GM19468 (cell line): ENCODE results near the gene CD300C.
"Not testable (repeated sequence)": the region's sequence is repeated elsewhere in the genome, so short reads cannot be mapped to it uniquely, and the experiment has no call there.

Experiments used
- ATAC-seq: cut with Tn5 transposase; IDR thresholded peaks from one replicate; pipeline ENCODE4 v1.9.1; 2021; ENCODE audit warnings: mild to moderate bottlenecking, moderate library complexity, moderate number of reproducible peaks; ENCODE audit not compliant: unreplicated experiment; ENCODE audit errors: extremely low read depth

Gene CD300C

GRCh38 chr17:74545843-74546230 is at the start of gene CD300C:
Gene CD300C (minus strand): TSS chr17:74546115. CDS start chr17:74545782, 333 bp downstream.
- ATAC-seq, result no peak

GRCh38 chr17:74595037-74595750 is 49.3 kb upstream of the CD300C start:
- ATAC-seq, result no peak

GRCh38 chr17:74592087-74592990 is 46.4 kb upstream of the CD300C start, which contains the start of gene CD300LD:
Gene CD300LD (minus strand): TSS chr17:74592283. CDS start chr17:74592202, 81 bp downstream.
- no peak for ATAC-seq

GRCh38 chr17:74591503-74591902 is 45.6 kb upstream of the CD300C start:
- ATAC-seq, result no peak

- no peak for ATAC-seq
These were observed 39.8 kb upstream of the CD300C start for GRCh38 chr17:74585711-74586110.

- ATAC-seq, result no peak
These were observed 38.6 kb upstream of the CD300C start for GRCh38 chr17:74584292-74585060.

GRCh38 chr17:74582633-74583032 is 36.7 kb upstream of the CD300C start:
- no peak for ATAC-seq

GRCh38 chr17:74579900-74580299 is 34.0 kb upstream of the CD300C start:
- no peak for ATAC-seq

- no peak for ATAC-seq
These were observed 33.1 kb upstream of the CD300C start for GRCh38 chr17:74578979-74579378.

- no peak for ATAC-seq
These were observed 28.7 kb upstream of the CD300C start for GRCh38 chr17:74574489-74575142.

GRCh38 chr17:74573635-74574034 is 27.7 kb upstream of the CD300C start:
- ATAC-seq, result not testable (repeated sequence)

- no peak for ATAC-seq
These were observed 27.3 kb upstream of the CD300C start for GRCh38 chr17:74573169-74573568.

- no peak for ATAC-seq
These were observed 25.8 kb upstream of the CD300C start for GRCh38 chr17:74571621-74572270.

- ATAC-seq, result no peak
These were observed 23.4 kb upstream of the CD300C start for GRCh38 chr17:74569020-74570003.

- no peak for ATAC-seq
These were observed 22.4 kb upstream of the CD300C start for GRCh38 chr17:74568106-74568873.

GRCh38 chr17:74567397-74567796 is 21.5 kb upstream of the CD300C start, which contains the start of gene CD300H:
Gene CD300H (minus strand): TSS chr17:74567509.
- no peak for ATAC-seq

- no peak for ATAC-seq
These were observed 20.3 kb upstream of the CD300C start for GRCh38 chr17:74566132-74566753.
